ENCODE results near the gene UCK2. TPM values are rescaled to one million over a fixed set of nuclear protein-coding genes. Genes with fewer than 3 reads are reported as not detected.

Gene UCK2
- total and polyA plus RNA-seq, 9 of the 15 experiments (the other 6 are each of a cell fraction or from before 2014, with no cell fraction given) = 71.6 to 145 (median 95.8) TPM

DNA sequence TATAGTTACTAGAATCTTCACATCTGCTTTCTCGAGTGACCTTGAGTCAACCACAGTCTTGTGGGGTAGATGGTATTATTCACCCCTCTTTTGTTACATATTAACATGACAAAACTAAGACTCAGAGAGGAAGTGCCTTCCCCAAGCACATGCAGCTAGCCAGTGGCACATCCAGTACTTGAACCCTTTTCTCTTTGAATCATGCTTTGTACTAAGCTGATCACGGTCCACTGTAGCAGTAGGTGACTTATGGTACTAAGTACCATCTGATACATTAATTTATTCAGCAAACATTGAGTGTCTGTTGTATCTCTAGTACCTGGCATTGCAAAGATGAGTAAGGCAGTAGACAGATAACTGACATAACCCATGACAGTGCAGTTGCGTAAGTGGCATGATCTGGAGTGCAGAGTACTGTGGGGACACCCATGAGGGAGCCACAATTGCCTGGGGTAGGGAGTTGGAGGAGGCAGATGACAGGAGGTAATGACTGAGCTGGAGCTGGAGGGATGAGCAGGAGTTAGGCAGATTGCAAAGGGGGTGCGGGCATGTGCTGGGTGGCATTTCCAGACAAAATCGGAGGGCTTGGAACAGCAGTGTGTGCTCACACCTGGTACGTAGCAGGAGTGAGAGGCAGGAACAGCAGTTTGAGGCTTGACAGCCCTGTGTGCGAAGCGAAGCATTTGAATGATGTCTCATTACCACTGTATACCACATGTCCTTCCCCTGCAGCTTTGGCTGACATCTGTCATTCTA is 29.8 kb downstream of the UCK2 start (continued):
- TF ChIP-seq, protein P1, sequence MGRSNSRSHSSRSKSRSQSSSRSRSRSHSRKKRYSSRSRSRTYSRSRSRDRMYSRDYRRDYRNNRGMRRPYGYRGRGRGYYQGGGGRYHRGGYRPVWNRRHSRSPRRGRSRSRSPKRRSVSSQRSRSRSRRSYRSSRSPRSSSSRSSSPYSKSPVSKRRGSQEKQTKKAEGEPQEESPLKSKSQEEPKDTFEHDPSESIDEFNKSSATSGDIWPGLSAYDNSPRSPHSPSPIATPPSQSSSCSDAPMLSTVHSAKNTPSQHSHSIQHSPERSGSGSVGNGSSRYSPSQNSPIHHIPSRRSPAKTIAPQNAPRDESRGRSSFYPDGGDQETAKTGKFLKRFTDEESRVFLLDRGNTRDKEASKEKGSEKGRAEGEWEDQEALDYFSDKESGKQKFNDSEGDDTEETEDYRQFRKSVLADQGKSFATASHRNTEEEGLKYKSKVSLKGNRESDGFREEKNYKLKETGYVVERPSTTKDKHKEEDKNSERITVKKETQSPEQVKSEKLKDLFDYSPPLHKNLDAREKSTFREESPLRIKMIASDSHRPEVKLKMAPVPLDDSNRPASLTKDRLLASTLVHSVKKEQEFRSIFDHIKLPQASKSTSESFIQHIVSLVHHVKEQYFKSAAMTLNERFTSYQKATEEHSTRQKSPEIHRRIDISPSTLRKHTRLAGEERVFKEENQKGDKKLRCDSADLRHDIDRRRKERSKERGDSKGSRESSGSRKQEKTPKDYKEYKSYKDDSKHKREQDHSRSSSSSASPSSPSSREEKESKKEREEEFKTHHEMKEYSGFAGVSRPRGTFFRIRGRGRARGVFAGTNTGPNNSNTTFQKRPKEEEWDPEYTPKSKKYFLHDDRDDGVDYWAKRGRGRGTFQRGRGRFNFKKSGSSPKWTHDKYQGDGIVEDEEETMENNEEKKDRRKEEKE (IDR thresholded peaks at IDR 0.05; ENCODE audit: borderline replicate concordance in 1 of 2, control insufficient read depth in 1 of 2, low read depth in 2 of 2, low read length in 1 of 2) = no peak
- TF ChIP-seq ZNF146 (CRISPR knock-in tag; IDR thresholded peaks at IDR 0.05; ENCODE audit: unreplicated experiment) (no peak), TAF15 (IDR thresholded peaks at IDR 0.05; ENCODE audit: low read depth, low read length) (no peak), SNRNP70 (optimal IDR thresholded peaks at IDR 0.05; ENCODE audit: low read depth, low read length) (no peak), DDX20 (tag; IDR thresholded peaks at IDR 0.05; ENCODE audit: low read depth) (no peak), ETV1 (tag; conservative IDR thresholded peaks at IDR 0.05; ENCODE audit: low read depth) (0 out of 2 replicates have a peak, but pooled peaks have one; percentile 14), FOXA1 (IDR thresholded peaks at IDR 0.05; ENCODE audit: borderline replicate concordance) (no peak), SOX6 (IDR thresholded peaks at IDR 0.05) (peak; percentile 9; the same call in 1 of the 2 replicates), MAFG (tag; conservative IDR thresholded peaks at IDR 0.05) (peak; percentile 63; the same call in 1 of the 2 replicates), CTBP1 (IDR thresholded peaks at IDR 0.05; ENCODE audit: borderline replicate concordance) (0 out of 2 replicates have a peak, but pooled peaks have one; percentile 51), MYBL2 (IDR thresholded peaks at IDR 0.05; ENCODE audit: low read depth) (no peak), MYBL2 (CRISPR knock-in tag; IDR thresholded peaks at IDR 0.05; ENCODE audit: borderline replicate concordance) (no peak), NFE2L1 (tag; IDR thresholded peaks at IDR 0.05; ENCODE audit: borderline replicate concordance, low read depth) (no peak), ZC3H4 (CRISPR knock-in tag; IDR thresholded peaks at IDR 0.05; ENCODE audit: borderline replicate concordance) (no peak), MTF1 (CRISPR knock-in tag; IDR thresholded peaks at IDR 0.05; ENCODE audit: borderline replicate concordance) (no peak), CBX2 (IDR thresholded peaks at IDR 0.05; ENCODE audit: insufficient read depth, low read length, poor library complexity, severe bottlenecking) (no peak), ZNF174 (CRISPR knock-in tag; IDR thresholded peaks at IDR 0.05) (no peak), KDM1A (IDR thresholded peaks at IDR 0.05) (no peak), MAZ (CRISPR knock-in tag; conservative IDR thresholded peaks at IDR 0.05 in 1 of 2, IDR thresholded peaks at IDR 0.05 in 1 of 2) (no peak)
- TF ChIP-seq, protein P2, sequence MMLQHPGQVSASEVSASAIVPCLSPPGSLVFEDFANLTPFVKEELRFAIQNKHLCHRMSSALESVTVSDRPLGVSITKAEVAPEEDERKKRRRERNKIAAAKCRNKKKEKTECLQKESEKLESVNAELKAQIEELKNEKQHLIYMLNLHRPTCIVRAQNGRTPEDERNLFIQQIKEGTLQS (IDR thresholded peaks at IDR 0.05) = peak; percentile 62
- TF ChIP-seq, protein P2 (CRISPR knock-in tag; conservative IDR thresholded peaks at IDR 0.05) = no peak
- TF ChIP-seq, protein P3, sequence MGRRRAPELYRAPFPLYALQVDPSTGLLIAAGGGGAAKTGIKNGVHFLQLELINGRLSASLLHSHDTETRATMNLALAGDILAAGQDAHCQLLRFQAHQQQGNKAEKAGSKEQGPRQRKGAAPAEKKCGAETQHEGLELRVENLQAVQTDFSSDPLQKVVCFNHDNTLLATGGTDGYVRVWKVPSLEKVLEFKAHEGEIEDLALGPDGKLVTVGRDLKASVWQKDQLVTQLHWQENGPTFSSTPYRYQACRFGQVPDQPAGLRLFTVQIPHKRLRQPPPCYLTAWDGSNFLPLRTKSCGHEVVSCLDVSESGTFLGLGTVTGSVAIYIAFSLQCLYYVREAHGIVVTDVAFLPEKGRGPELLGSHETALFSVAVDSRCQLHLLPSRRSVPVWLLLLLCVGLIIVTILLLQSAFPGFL (CRISPR knock-in tag; IDR thresholded peaks at IDR 0.05) = no peak

Data from K562 (cell line).